Caco-2 (cell line): ENCODE results near the gene MAPKAP1. TPM values are rescaled to one million over a fixed set of nuclear protein-coding genes. Genes with fewer than 3 reads are reported as not detected.

Experiments
- BruUV-seq: library from RNA; stranded (reverse); fragments of 400-500 nt; replicated peaks from 2 replicates; lab custom pipeline; 2021; lab: Mats Ljungman, UMichigan
- CTCF ChIA-PET: fragments of 300-600 bp; sonication (Branson Sonifier 250); formaldehyde crosslinking; loops from one replicate; lab custom pipeline; 2022; ENCODE audit warnings: antibody characterized with exemption; lab: Charles Lee
- POLR2A ChIA-PET: fragments of 300-600 bp; sonication (Branson Sonifier 250); formaldehyde crosslinking; loops from one replicate; lab custom pipeline; 2022; ENCODE audit warnings: antibody characterized with exemption; lab: Charles Lee
- DNase-seq, 2 experiments: peaks; one replicate each; pipeline versions ENCODE4 v3.0.0 to v3.0.0-alpha.2; 2020 to 2022
- H3K27me3 ChIP-seq: replicated peaks from 2 replicates; pipeline ENCODE4 v1.6.0; 2011; ENCODE audit warnings: low read length; ENCODE audit not compliant: control insufficient read depth, insufficient read depth
- H3K36me3 ChIP-seq: 2 replicates; pipeline ENCODE4 v1.5.1; 2011; ENCODE audit warnings: low read length; ENCODE audit not compliant: control insufficient read depth, insufficient read depth
- H3K4me1 ChIP-seq: fragments of 250-450 bp; sonication (Bioruptor Pico); 2 replicates; pipeline ENCODE4 v1.5.1; 2020; ENCODE audit warnings: mild to moderate bottlenecking
- H3K4me3 ChIP-seq: 2 replicates; pipeline ENCODE4 v1.5.1; 2011; ENCODE audit warnings: low read depth, mild to moderate bottlenecking, control low read depth, low read length
- H3K9me3 ChIP-seq: fragments of 250-450 bp; sonication (Bioruptor Pico); 2 replicates; pipeline ENCODE4 v1.5.1; 2020; ENCODE audit warnings: mild to moderate bottlenecking, moderate library complexity
- H3K27ac Mint-ChIP-seq: one replicate; pipeline ENCODE4 v1.8.0; 2022; ENCODE audit warnings: mixed read lengths; ENCODE audit not compliant: unreplicated experiment
- H3K27me3 Mint-ChIP-seq: one replicate; pipeline ENCODE4 v1.8.0; 2022; ENCODE audit warnings: mixed read lengths; ENCODE audit not compliant: insufficient read depth, unreplicated experiment
- H3K36me3 Mint-ChIP-seq: one replicate; pipeline ENCODE4 v1.8.0; 2022; ENCODE audit warnings: mild to moderate bottlenecking, mixed read lengths; ENCODE audit not compliant: insufficient read depth, unreplicated experiment
- H3K4me1 Mint-ChIP-seq: one replicate; pipeline ENCODE4 v1.8.0; 2022; ENCODE audit warnings: low read depth, mixed read lengths; ENCODE audit not compliant: unreplicated experiment
- H3K4me3 Mint-ChIP-seq: one replicate; pipeline ENCODE4 v1.8.0; 2022; ENCODE audit warnings: mild to moderate bottlenecking, moderate library complexity, mixed read lengths; ENCODE audit not compliant: unreplicated experiment
- H3K9me3 Mint-ChIP-seq: one replicate; pipeline ENCODE4 v1.8.0; 2022; ENCODE audit warnings: mixed read lengths; ENCODE audit not compliant: unreplicated experiment
- CTCF ChIP-seq, 2 experiments: fragments of 200-600 bp in 1 of 2; IDR thresholded peaks; 1 replicate in 1 of 2; 2 replicates in 1 of 2; pipeline versions ENCODE4 v1.5.1 to v1.8.0; 2011 to 2022; ENCODE audit warnings: antibody characterized with exemption in 1 of 2, control low read depth in 1 of 2, inconsistent platforms in 1 of 2, low read depth in 1 of 2, low read length in 1 of 2, mild to moderate bottlenecking in 1 of 2, moderate library complexity in 1 of 2; ENCODE audit not compliant: insufficient read depth in 1 of 2, severe bottlenecking in 1 of 2, unreplicated experiment in 1 of 2
- intact Hi-C: fragments of 100-400 bp; cut with micrococcal nuclease; formaldehyde crosslinking; loops from one replicate; pipeline ENCODE4 v1.10.0; 2022; ENCODE audit not compliant: unreplicated experiment
- total RNA-seq: library from RNA; stranded (reverse); gene quantifications from 2 replicates; pipeline ENCODE4 v1.2.3, GENCODE V29; 2022

Gene MAPKAP1
- total RNA-seq, 1 experiment from 2014 or later: 70.0 TPM

- Histone ChIP-seq H3K27me3 (no peaks in the 10 kb centered on the region), H3K4me3 (no peak overlapping the region), H3K4me1 (no peaks in the 10 kb centered on the region), H3K9me3 (no peaks in the 10 kb centered on the region), H3K36me3 (no peaks in the 10 kb centered on the region)
- POLR2A ChIA-PET: no interaction called here
- Mint-ChIP-seq H3K4me1 (no peaks in the 10 kb centered on the region), H3K4me3 (no peak overlapping the region), H3K36me3 (peaks cover 11% of the 10 kb centered on the region), H3K27ac (no peak overlapping the region), H3K9me3 (no peaks in the 10 kb centered on the region), H3K27me3 (no peaks in the 10 kb centered on the region)
- CTCF ChIA-PET: no interaction called here
- no peak for DNase-seq
- TF ChIP-seq CTCF (IDR thresholded peaks at IDR 0.05; ENCODE audit: insufficient read depth in 1 of 2, low read depth in 1 of 2, low read length in 1 of 2, severe bottlenecking in 1 of 2, unreplicated experiment in 1 of 2): no peak
- no TSS peak for BruUV-seq
- intact Hi-C loops: no loop called here
Measured at GRCh38 chr9:125545845-125546244, 161.2 kb downstream of the MAPKAP1 start.

DNA sequence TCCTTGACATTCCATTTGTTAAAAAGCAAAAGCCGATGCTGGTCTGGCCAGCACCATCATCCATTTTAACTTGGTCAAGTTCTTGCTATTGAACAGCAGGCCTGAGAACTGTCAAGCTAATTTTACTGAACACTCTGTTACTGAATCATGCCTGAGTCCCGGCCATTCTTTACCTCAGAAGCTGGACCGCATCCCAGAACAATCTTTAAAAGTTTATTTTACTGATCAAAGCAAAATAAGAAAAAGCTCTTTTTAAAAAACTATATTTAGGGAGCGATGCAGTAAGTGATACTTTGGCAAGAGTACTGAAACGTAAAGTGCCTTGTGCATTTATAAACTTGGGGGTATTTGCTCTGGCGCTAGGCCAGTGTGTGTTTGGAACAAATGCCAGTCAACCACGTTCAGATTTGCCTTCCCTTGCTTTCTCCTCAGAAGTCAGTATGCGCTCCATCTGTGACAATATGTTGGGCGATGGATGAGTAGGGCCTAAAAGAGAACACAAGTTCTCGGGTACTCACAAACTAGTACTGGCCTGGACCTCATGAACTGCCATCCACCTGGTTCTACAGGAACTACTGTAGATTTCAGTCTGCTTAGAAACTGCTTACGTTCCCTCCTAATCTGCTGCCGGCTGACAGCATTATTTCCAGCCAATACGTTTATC, 161.9 kb downstream of the MAPKAP1 start:
- intact Hi-C loops: no loop called here
- Mint-ChIP-seq H3K27me3 (no peaks in the 10 kb centered on the region), H3K4me3 (no peak overlapping the region), H3K9me3 (no peaks in the 10 kb centered on the region), H3K27ac (no peak overlapping the region), H3K36me3 (peaks cover 11% of the 10 kb centered on the region), H3K4me1 (no peaks in the 10 kb centered on the region)
- POLR2A ChIA-PET: no interaction called here
- TF ChIP-seq CTCF (IDR thresholded peaks at IDR 0.05; ENCODE audit: insufficient read depth in 1 of 2, low read depth in 1 of 2, low read length in 1 of 2, severe bottlenecking in 1 of 2, unreplicated experiment in 1 of 2): no peak
- Histone ChIP-seq H3K4me3 (no peak overlapping the region), H3K4me1 (no peaks in the 10 kb centered on the region), H3K36me3 (no peaks in the 10 kb centered on the region), H3K9me3 (no peaks in the 10 kb centered on the region), H3K27me3 (no peaks in the 10 kb centered on the region)
- no TSS peak for BruUV-seq
- no peak for DNase-seq
- CTCF ChIA-PET: no interaction called here

DNA sequence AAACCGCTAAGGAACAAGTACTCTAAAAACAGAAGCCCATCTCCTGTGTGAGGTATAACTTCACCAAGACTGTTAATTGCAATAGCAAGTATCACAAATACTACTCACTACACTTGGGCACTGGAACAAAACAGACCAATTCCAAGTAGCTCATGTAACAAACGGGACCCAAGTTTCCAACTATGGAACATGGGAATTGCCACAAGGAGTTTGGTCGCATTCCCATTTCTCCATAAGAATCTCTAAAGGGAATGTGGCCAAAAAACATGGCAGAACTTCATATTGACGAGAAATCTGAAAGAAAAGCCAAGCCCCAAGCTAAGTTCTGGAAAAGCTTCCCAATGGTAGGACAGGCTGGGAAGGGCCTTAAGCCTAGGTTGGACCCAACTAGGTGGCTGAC, 162.5 kb downstream of the MAPKAP1 start:
- no peaks in the 10 kb centered on the region for H3K4me1 ChIP-seq
- H3K36me3 ChIP-seq: no peaks in the 10 kb centered on the region
- CTCF ChIA-PET: no interaction called here
- no peaks in the 10 kb centered on the region for H3K27me3 Mint-ChIP-seq
- TF ChIP-seq CTCF (IDR thresholded peaks at IDR 0.05; ENCODE audit: insufficient read depth in 1 of 2, low read depth in 1 of 2, low read length in 1 of 2, severe bottlenecking in 1 of 2, unreplicated experiment in 1 of 2): no peak
- no peak for DNase-seq
- POLR2A ChIA-PET: no interaction called here
- H3K4me1 Mint-ChIP-seq: no peaks in the 10 kb centered on the region
- H3K9me3 Mint-ChIP-seq: no peaks in the 10 kb centered on the region
- H3K4me3 ChIP-seq: no peak overlapping the region
- peaks cover 11% of the 10 kb centered on the region for H3K36me3 Mint-ChIP-seq
- no TSS peak for BruUV-seq
- H3K27ac Mint-ChIP-seq: no peak overlapping the region
- intact Hi-C loops: no loop called here
- H3K9me3 ChIP-seq: no peaks in the 10 kb centered on the region
- H3K27me3 ChIP-seq: no peaks in the 10 kb centered on the region
- H3K4me3 Mint-ChIP-seq: no peak overlapping the region
